Neural crest cell (in vitro differentiated cells): Measurements from ENCODE around the gene PLXND1. TPM values are rescaled to one million over a fixed set of nuclear protein-coding genes. Genes with fewer than 3 reads are reported as not detected.
A peak's percentile ranks its signal among the peaks of the same experiment; 100 is the strongest.
"Not testable (repeated sequence)": the region's sequence is repeated elsewhere in the genome, so short reads cannot be mapped to it uniquely, and the experiment has no call there.

Experiments used
- DNase-seq: peaks from one replicate; pipeline ENCODE4 v3.0.0; 2021; ENCODE audit warnings: low read depth, mixed read lengths, low spot score
- H3K27ac Mint-ChIP-seq: one replicate; pipeline ENCODE4 v1.8.0; 2021; ENCODE audit warnings: mild to moderate bottlenecking, mixed read lengths; ENCODE audit not compliant: unreplicated experiment
- H3K27me3 Mint-ChIP-seq: 2 replicates; pipeline ENCODE4 v1.8.0; 2021; ENCODE audit warnings: low read depth, mild to moderate bottlenecking, mixed read lengths
- H3K36me3 Mint-ChIP-seq: 2 replicates; pipeline ENCODE4 v1.8.0; 2021; ENCODE audit warnings: low read depth, mild to moderate bottlenecking, mixed read lengths
- H3K4me1 Mint-ChIP-seq: 2 replicates; pipeline ENCODE4 v1.8.0; 2021; ENCODE audit warnings: mixed read lengths
- H3K4me3 Mint-ChIP-seq: one replicate; pipeline ENCODE4 v1.8.0; 2021; ENCODE audit warnings: mild to moderate bottlenecking, mixed read lengths
- H3K9me3 Mint-ChIP-seq: 2 replicates; pipeline ENCODE4 v1.8.0; 2021; ENCODE audit warnings: mixed read lengths
- CTCF ChIP-seq: fragments of 200-600 bp; sonication (generic); conservative IDR thresholded peaks from 2 replicates; pipeline ENCODE4 v1.5.0; 2021; ENCODE audit warnings: antibody characterized with exemption, mild to moderate bottlenecking
- total RNA-seq: library from RNA; stranded (reverse); gene quantifications from 2 replicates; pipeline ENCODE4 v1.2.1, GENCODE V29; 2021

Gene PLXND1
- total RNA-seq, 1 donor from 2014 or later, result 39.4 TPM

- no peaks in the 10 kb centered on the region for H3K36me3 Mint-ChIP-seq
- H3K4me1 Mint-ChIP-seq, result peaks cover 40% of the 10 kb centered on the region
- peak overlapping the region; percentile 23 for H3K4me3 Mint-ChIP-seq
- TF ChIP-seq CTCF, result no peak
- H3K27ac Mint-ChIP-seq, result no peak overlapping the region
- no peaks in the 10 kb centered on the region for H3K9me3 Mint-ChIP-seq
- H3K27me3 Mint-ChIP-seq, result peaks cover 19% of the 10 kb centered on the region
- DNase-seq, result no peak
Observed at GRCh38 chr3:129611446-129611800, 4.9 kb upstream of the PLXND1 start.

GRCh38 chr3:129610794-129611445, 4.4 kb upstream of the PLXND1 start:
- not testable (repeated sequence) for H3K9me3 Mint-ChIP-seq, H3K27ac Mint-ChIP-seq, H3K36me3 Mint-ChIP-seq, DNase-seq, H3K4me3 Mint-ChIP-seq
- peaks cover 40% of the 10 kb centered on the region for H3K4me1 Mint-ChIP-seq
- peaks cover 19% of the 10 kb centered on the region for H3K27me3 Mint-ChIP-seq

- no peak for DNase-seq
- TF ChIP-seq CTCF, result no peak
- H3K4me1 Mint-ChIP-seq, result peaks cover 44% of the 10 kb centered on the region
- H3K27me3 Mint-ChIP-seq, result peaks cover 25% of the 10 kb centered on the region
- no peaks in the 10 kb centered on the region for H3K36me3 Mint-ChIP-seq
- H3K27ac Mint-ChIP-seq, result no peak overlapping the region
- H3K9me3 Mint-ChIP-seq, result no peaks in the 10 kb centered on the region
- peak overlapping the region; percentile 66 for H3K4me3 Mint-ChIP-seq
Observed at GRCh38 chr3:129610276-129610675, 3.8 kb upstream of the PLXND1 start.

GRCh38 chr3:129609591-129610182, 3.2 kb upstream of the PLXND1 start:
- peaks cover 31% of the 10 kb centered on the region for H3K27me3 Mint-ChIP-seq
- no peaks in the 10 kb centered on the region for H3K9me3 Mint-ChIP-seq
- H3K4me1 Mint-ChIP-seq, result peaks cover 45% of the 10 kb centered on the region
- H3K27ac Mint-ChIP-seq, result no peak overlapping the region
- peak overlapping the region; percentile 66 for H3K4me3 Mint-ChIP-seq
- TF ChIP-seq CTCF, result no peak
- DNase-seq, result no peak
- H3K36me3 Mint-ChIP-seq, result no peaks in the 10 kb centered on the region

- Mint-ChIP-seq H3K9me3 (no peaks in the 10 kb centered on the region), H3K27me3 (peaks cover 37% of the 10 kb centered on the region), H3K4me1 (peaks cover 51% of the 10 kb centered on the region), H3K27ac (no peak overlapping the region), H3K4me3 (peak overlapping the region; percentile 65), H3K36me3 (no peaks in the 10 kb centered on the region)
- TF ChIP-seq CTCF, result no peak
- DNase-seq, result no peak
Observed at GRCh38 chr3:129608936-129609590, 2.6 kb upstream of the PLXND1 start.
